GM23338 (cell line): ENCODE measurements around the gene OBSCN. TPM values are rescaled to one million over a fixed set of nuclear protein-coding genes. Genes with fewer than 3 reads are reported as not detected.

Experiments
- ATAC-seq: fragments of 200-7000 bp; cut with Tn5 transposase; 3 replicates; pipeline ENCODE4 v1.9.1; 2020
- DNase-seq: peaks from one replicate; pipeline ENCODE4 v3.0.0-alpha.2; 2015; ENCODE audit warnings: low spot score
- H2AFZ ChIP-seq: fragments of 200-600 bp; sonication (generic); 2 replicates; pipeline ENCODE4 v1.8.0; 2016; ENCODE audit warnings: antibody characterized with exemption, mild to moderate bottlenecking, moderate library complexity
- H3F3A ChIP-seq: fragments of 200-600 bp; sonication (generic); replicated peaks from 2 replicates; pipeline ENCODE4 v1.8.0; 2017; ENCODE audit warnings: antibody characterized with exemption, mixed run types, low read depth
- H3K27ac ChIP-seq: fragments of 200-600 bp; sonication (generic); 2 replicates; pipeline ENCODE4 v1.6.1; 2016; ENCODE audit warnings: low read depth
- H3K27me3 ChIP-seq: fragments of 200-600 bp; sonication (generic); 2 replicates; pipeline ENCODE4 v1.8.0; 2016; ENCODE audit warnings: mild to moderate bottlenecking, mixed run types, moderate library complexity; ENCODE audit not compliant: insufficient read depth
- H3K36me3 ChIP-seq: fragments of 200-600 bp; sonication (generic); 2 replicates; pipeline ENCODE4 v1.8.0; 2016; ENCODE audit warnings: mild to moderate bottlenecking; ENCODE audit not compliant: insufficient read depth
- H3K4me1 ChIP-seq: fragments of 200-600 bp; sonication (generic); 2 replicates; pipeline ENCODE4 v1.8.0; 2016; ENCODE audit warnings: mild to moderate bottlenecking, moderate library complexity; ENCODE audit not compliant: insufficient read depth
- H3K4me2 ChIP-seq: fragments of 200-600 bp; sonication (generic); 2 replicates; pipeline ENCODE4 v1.7.1; 2017; ENCODE audit warnings: mixed run types
- H3K4me3 ChIP-seq: fragments of 200-600 bp; sonication (generic); 2 replicates; pipeline ENCODE4 v1.6.1; 2016; ENCODE audit warnings: mixed run types
- H3K79me2 ChIP-seq: fragments of 200-600 bp; sonication (generic); replicated peaks from 2 replicates; pipeline ENCODE4 v1.8.0; 2017; ENCODE audit warnings: mild to moderate bottlenecking; ENCODE audit not compliant: insufficient read depth
- H3K9me2 ChIP-seq: fragments of 200-600 bp; sonication (generic); 2 replicates; pipeline ENCODE4 v1.8.0; 2017; ENCODE audit not compliant: insufficient read depth
- H4K20me1 ChIP-seq: fragments of 200-600 bp; sonication (generic); replicated peaks from 2 replicates; pipeline ENCODE4 v1.8.0; 2017; ENCODE audit warnings: mild to moderate bottlenecking; ENCODE audit not compliant: insufficient read depth
- H3K27ac Mint-ChIP-seq: 2 replicates; pipeline ENCODE4 v1.8.0; 2020; ENCODE audit warnings: inconsistent platforms, mild to moderate bottlenecking, moderate library complexity, mixed read lengths
- H3K27me3 Mint-ChIP-seq: 3 replicates; pipeline ENCODE4 v1.8.0; 2022; ENCODE audit warnings: low read depth, mild to moderate bottlenecking, moderate library complexity, mixed read lengths, inconsistent platforms; ENCODE audit not compliant: insufficient read depth, poor library complexity
- H3K36me3 Mint-ChIP-seq: 3 replicates; pipeline ENCODE4 v1.8.0; 2021; ENCODE audit warnings: low read depth, mild to moderate bottlenecking, inconsistent platforms, moderate library complexity, mixed read lengths
- H3K4me1 Mint-ChIP-seq: 3 replicates; pipeline ENCODE4 v1.8.0; 2020; ENCODE audit warnings: mild to moderate bottlenecking, inconsistent platforms, mixed read lengths
- H3K4me3 Mint-ChIP-seq: 3 replicates; pipeline ENCODE4 v1.8.0; 2021; ENCODE audit warnings: moderate library complexity, mild to moderate bottlenecking, inconsistent platforms, mixed read lengths
- H3K9me3 Mint-ChIP-seq: 3 replicates; pipeline ENCODE4 v1.8.0; 2020; ENCODE audit warnings: moderate library complexity, mild to moderate bottlenecking, inconsistent platforms, mixed read lengths
- CREB1 ChIP-seq: fragments of 250-450 bp; sonication (Bioruptor Pico); IDR thresholded peaks from 2 replicates; pipeline ENCODE4 v1.5.0; 2020; ENCODE audit warnings: low read depth, mild to moderate bottlenecking, moderate library complexity
- EZH2 ChIP-seq: fragments of 200-600 bp; sonication (generic); IDR thresholded peaks from one replicate; pipeline ENCODE4 v1.8.0; 2017; ENCODE audit warnings: antibody characterized with exemption, mild to moderate bottlenecking, low read depth; ENCODE audit not compliant: unreplicated experiment
- EZH2phosphoT487 ChIP-seq: fragments of 200-600 bp; sonication (generic); IDR thresholded peaks from one replicate; pipeline ENCODE4 v1.8.1; 2018; ENCODE audit warnings: antibody characterized with exemption; ENCODE audit not compliant: unreplicated experiment
- JUNB ChIP-seq: IDR thresholded peaks from one replicate; pipeline ENCODE4 v1.6.1; 2016; ENCODE audit warnings: antibody characterized with exemption; ENCODE audit not compliant: unreplicated experiment
- NANOG ChIP-seq: IDR thresholded peaks from 2 replicates; pipeline ENCODE4 v1.6.1; 2016; ENCODE audit warnings: antibody characterized with exemption, borderline replicate concordance
- POLR2AphosphoS5 ChIP-seq: IDR thresholded peaks from 2 replicates; pipeline ENCODE4 v1.6.1; 2016; ENCODE audit warnings: antibody characterized with exemption, low read depth
- STAT1 ChIP-seq: IDR thresholded peaks from one replicate; pipeline ENCODE4 v1.6.1; 2016; ENCODE audit warnings: antibody characterized with exemption; ENCODE audit not compliant: unreplicated experiment
- ZNF114 ChIP-seq: fragments of 250-450 bp; sonication (Bioruptor Pico); IDR thresholded peaks from 2 replicates; pipeline ENCODE4 v1.5.0; 2020; ENCODE audit warnings: mild to moderate bottlenecking, moderate library complexity
- ZNF331 ChIP-seq: fragments of 250-450 bp; sonication (Bioruptor Pico); IDR thresholded peaks from 2 replicates; pipeline ENCODE4 v1.5.0; 2020; ENCODE audit warnings: low read depth, mild to moderate bottlenecking, moderate library complexity
- polyA plus RNA-seq: library from polyadenylated mRNA; unstranded; fragments of >200 nt; fragmentation: Nextera tagmentation; extraction: Ambion mirVana; gene quantifications from 2 replicates; pipeline ENCODE4 v1.2.1, GENCODE V29; 2016
- total RNA-seq: library from RNA; depleted of rRNA; stranded (reverse); fragments of >200 nt; shearing (Covaris generic); gene quantifications from 2 replicates; pipeline ENCODE4 v1.2.3, GENCODE V29; 2014
- TF ChIP-seq, protein P1 (sequence below): fragments of 250-450 bp; sonication (Bioruptor Pico); IDR thresholded peaks from 2 replicates; pipeline ENCODE4 v1.5.0; 2020; ENCODE audit warnings: mild to moderate bottlenecking, moderate library complexity
- TF ChIP-seq, protein P2 (sequence below), 2 experiments: fragments of 200-600 bp in 1 of 2; sonication (generic) in 1 of 2; conservative IDR thresholded peaks; 2 replicates each; pipeline versions ENCODE4 v1.5.1 to v1.6.1; 2016 to 2017; ENCODE audit warnings: antibody characterized with exemption in 2 of 2, low read depth in 2 of 2, mild to moderate bottlenecking in 2 of 2, moderate library complexity in 1 of 2
- TF ChIP-seq, protein P3 (sequence below): IDR thresholded peaks from 2 replicates; pipeline ENCODE4 v1.6.1; 2016; ENCODE audit warnings: antibody characterized with exemption
- TF ChIP-seq, protein P4 (sequence below): IDR thresholded peaks from one replicate; pipeline ENCODE4 v1.6.1; 2018; ENCODE audit warnings: antibody characterized with exemption; ENCODE audit not compliant: unreplicated experiment

The OBSCN gene
- total and polyA plus RNA-seq, 2 experiments from 2014 or later, result 8.4 to 38.5 TPM

DNA sequence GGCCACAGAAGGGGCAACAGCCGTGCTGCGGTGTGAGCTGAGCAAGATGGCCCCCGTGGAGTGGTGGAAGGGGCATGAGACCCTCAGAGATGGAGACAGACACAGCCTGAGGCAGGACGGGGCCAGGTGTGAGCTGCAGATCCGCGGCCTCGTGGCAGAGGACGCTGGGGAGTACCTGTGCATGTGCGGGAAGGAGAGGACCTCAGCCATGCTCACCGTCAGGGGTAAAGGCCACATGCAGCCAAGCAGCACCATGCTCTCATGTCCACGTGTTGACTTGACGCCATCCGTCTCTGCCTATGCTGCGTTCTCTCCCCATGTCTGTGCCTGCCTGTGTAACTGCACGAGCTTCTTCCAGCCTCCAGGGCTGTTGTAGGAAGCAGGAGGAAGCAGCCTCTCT, 85.5 kb downstream of the OBSCN start:
- Histone ChIP-seq H3F3A (no peaks in the 10 kb centered on the region), H3K9me2 (no peaks in the 10 kb centered on the region), H4K20me1 (no peaks in the 10 kb centered on the region), H3K27me3 (no peaks in the 10 kb centered on the region), H2AFZ (no peak overlapping the region), H3K4me1 (no peaks in the 10 kb centered on the region), H3K4me2 (no peak overlapping the region), H3K4me3 (no peak overlapping the region), H3K27ac (no peak overlapping the region), H3K36me3 (no peaks in the 10 kb centered on the region; the same call in 1 of the 2 replicates), H3K79me2 (no peaks in the 10 kb centered on the region)
- no peak overlapping the region for H3K27ac Mint-ChIP-seq
- no peak overlapping the region; the same call in 2 of the 3 replicates for H3K4me3 Mint-ChIP-seq
- no peak for TF ChIP-seq NANOG
- TF ChIP-seq CREB1 (CRISPR knock-in tag), result no peak
- no peak for TF ChIP-seq ZNF114 (CRISPR knock-in tag)
- no peak for TF ChIP-seq ZNF331
- TF ChIP-seq, protein P1, sequence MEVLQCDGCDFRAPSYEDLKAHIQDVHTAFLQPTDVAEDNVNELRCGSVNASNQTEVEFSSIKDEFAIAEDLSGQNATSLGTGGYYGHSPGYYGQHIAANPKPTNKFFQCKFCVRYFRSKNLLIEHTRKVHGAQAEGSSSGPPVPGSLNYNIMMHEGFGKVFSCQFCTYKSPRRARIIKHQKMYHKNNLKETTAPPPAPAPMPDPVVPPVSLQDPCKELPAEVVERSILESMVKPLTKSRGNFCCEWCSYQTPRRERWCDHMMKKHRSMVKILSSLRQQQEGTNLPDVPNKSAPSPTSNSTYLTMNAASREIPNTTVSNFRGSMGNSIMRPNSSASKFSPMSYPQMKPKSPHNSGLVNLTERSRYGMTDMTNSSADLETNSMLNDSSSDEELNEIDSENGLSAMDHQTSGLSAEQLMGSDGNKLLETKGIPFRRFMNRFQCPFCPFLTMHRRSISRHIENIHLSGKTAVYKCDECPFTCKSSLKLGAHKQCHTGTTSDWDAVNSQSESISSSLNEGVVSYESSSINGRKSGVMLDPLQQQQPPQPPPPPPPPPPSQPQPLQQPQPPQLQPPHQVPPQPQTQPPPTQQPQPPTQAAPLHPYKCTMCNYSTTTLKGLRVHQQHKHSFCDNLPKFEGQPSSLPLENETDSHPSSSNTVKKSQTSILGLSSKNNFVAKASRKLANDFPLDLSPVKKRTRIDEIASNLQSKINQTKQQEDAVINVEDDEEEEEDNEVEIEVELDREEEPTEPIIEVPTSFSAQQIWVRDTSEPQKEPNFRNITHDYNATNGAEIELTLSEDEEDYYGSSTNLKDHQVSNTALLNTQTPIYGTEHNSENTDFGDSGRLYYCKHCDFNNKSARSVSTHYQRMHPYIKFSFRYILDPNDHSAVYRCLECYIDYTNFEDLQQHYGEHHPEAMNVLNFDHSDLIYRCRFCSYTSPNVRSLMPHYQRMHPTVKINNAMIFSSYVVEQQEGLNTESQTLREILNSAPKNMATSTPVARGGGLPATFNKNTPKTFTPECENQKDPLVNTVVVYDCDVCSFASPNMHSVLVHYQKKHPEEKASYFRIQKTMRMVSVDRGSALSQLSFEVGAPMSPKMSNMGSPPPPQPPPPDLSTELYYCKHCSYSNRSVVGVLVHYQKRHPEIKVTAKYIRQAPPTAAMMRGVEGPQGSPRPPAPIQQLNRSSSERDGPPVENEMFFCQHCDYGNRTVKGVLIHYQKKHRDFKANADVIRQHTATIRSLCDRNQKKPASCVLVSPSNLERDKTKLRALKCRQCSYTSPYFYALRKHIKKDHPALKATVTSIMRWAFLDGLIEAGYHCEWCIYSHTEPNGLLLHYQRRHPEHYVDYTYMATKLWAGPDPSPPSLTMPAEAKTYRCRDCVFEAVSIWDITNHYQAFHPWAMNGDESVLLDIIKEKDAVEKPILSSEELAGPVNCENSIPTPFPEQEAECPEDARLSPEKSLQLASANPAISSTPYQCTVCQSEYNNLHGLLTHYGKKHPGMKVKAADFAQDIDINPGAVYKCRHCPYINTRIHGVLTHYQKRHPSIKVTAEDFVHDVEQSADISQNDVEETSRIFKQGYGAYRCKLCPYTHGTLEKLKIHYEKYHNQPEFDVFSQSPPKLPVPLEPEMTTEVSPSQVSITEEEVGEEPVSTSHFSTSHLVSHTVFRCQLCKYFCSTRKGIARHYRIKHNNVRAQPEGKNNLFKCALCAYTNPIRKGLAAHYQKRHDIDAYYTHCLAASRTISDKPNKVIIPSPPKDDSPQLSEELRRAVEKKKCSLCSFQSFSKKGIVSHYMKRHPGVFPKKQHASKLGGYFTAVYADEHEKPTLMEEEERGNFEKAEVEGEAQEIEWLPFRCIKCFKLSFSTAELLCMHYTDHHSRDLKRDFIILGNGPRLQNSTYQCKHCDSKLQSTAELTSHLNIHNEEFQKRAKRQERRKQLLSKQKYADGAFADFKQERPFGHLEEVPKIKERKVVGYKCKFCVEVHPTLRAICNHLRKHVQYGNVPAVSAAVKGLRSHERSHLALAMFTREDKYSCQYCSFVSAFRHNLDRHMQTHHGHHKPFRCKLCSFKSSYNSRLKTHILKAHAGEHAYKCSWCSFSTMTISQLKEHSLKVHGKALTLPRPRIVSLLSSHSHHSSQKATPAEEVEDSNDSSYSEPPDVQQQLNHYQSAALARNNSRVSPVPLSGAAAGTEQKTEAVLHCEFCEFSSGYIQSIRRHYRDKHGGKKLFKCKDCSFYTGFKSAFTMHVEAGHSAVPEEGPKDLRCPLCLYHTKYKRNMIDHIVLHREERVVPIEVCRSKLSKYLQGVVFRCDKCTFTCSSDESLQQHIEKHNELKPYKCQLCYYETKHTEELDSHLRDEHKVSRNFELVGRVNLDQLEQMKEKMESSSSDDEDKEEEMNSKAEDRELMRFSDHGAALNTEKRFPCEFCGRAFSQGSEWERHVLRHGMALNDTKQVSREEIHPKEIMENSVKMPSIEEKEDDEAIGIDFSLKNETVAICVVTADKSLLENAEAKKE (CRISPR knock-in tag), result no peak
- no peak for TF ChIP-seq EZH2
- TF ChIP-seq, protein P2, sequence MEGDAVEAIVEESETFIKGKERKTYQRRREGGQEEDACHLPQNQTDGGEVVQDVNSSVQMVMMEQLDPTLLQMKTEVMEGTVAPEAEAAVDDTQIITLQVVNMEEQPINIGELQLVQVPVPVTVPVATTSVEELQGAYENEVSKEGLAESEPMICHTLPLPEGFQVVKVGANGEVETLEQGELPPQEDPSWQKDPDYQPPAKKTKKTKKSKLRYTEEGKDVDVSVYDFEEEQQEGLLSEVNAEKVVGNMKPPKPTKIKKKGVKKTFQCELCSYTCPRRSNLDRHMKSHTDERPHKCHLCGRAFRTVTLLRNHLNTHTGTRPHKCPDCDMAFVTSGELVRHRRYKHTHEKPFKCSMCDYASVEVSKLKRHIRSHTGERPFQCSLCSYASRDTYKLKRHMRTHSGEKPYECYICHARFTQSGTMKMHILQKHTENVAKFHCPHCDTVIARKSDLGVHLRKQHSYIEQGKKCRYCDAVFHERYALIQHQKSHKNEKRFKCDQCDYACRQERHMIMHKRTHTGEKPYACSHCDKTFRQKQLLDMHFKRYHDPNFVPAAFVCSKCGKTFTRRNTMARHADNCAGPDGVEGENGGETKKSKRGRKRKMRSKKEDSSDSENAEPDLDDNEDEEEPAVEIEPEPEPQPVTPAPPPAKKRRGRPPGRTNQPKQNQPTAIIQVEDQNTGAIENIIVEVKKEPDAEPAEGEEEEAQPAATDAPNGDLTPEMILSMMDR (conservative IDR thresholded peaks at IDR 0.05; ENCODE audit: low read depth in 2 of 2), result no peak
- TF ChIP-seq JUNB, result no peak
- TF ChIP-seq POLR2AphosphoS5, result no peak
- TF ChIP-seq, protein P3, sequence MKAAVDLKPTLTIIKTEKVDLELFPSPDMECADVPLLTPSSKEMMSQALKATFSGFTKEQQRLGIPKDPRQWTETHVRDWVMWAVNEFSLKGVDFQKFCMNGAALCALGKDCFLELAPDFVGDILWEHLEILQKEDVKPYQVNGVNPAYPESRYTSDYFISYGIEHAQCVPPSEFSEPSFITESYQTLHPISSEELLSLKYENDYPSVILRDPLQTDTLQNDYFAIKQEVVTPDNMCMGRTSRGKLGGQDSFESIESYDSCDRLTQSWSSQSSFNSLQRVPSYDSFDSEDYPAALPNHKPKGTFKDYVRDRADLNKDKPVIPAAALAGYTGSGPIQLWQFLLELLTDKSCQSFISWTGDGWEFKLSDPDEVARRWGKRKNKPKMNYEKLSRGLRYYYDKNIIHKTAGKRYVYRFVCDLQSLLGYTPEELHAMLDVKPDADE, result no peak
- TF ChIP-seq, protein P4, sequence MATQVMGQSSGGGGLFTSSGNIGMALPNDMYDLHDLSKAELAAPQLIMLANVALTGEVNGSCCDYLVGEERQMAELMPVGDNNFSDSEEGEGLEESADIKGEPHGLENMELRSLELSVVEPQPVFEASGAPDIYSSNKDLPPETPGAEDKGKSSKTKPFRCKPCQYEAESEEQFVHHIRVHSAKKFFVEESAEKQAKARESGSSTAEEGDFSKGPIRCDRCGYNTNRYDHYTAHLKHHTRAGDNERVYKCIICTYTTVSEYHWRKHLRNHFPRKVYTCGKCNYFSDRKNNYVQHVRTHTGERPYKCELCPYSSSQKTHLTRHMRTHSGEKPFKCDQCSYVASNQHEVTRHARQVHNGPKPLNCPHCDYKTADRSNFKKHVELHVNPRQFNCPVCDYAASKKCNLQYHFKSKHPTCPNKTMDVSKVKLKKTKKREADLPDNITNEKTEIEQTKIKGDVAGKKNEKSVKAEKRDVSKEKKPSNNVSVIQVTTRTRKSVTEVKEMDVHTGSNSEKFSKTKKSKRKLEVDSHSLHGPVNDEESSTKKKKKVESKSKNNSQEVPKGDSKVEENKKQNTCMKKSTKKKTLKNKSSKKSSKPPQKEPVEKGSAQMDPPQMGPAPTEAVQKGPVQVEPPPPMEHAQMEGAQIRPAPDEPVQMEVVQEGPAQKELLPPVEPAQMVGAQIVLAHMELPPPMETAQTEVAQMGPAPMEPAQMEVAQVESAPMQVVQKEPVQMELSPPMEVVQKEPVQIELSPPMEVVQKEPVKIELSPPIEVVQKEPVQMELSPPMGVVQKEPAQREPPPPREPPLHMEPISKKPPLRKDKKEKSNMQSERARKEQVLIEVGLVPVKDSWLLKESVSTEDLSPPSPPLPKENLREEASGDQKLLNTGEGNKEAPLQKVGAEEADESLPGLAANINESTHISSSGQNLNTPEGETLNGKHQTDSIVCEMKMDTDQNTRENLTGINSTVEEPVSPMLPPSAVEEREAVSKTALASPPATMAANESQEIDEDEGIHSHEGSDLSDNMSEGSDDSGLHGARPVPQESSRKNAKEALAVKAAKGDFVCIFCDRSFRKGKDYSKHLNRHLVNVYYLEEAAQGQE, result no peak
- no peak for TF ChIP-seq EZH2phosphoT487
- TF ChIP-seq STAT1, result no peak
- H3K36me3 Mint-ChIP-seq, result peaks cover 63% of the 10 kb centered on the region
- H3K27me3 Mint-ChIP-seq, result peaks cover 12% of the 10 kb centered on the region
- H3K4me1 Mint-ChIP-seq, result no peaks in the 10 kb centered on the region; the same call in 2 of the 3 replicates
- DNase-seq, result no peak
- peaks cover 32% of the 10 kb centered on the region for H3K9me3 Mint-ChIP-seq
- ATAC-seq, result no peak
